Kidney (tissue), 14 donors: Measurements from ENCODE around the gene ZC3H13. TPM values are rescaled to one million over a fixed set of nuclear protein-coding genes. Genes with fewer than 3 reads are reported as not detected.

ENCODE experiments used
- DNase-seq, 5 donors: peaks; one replicate each; pipeline ENCODE4 v3.0.0-alpha.2; 2013 to 2020
- FAIRE-seq: peaks from 2 replicates; lab custom pipeline; 2012; peaks lifted over from hg19 to GRCh38; lab: Jason Lieb, UNC
- H3K27ac ChIP-seq, 2 donors: one replicate each; pipeline ENCODE4 v1.7.0; 2013; ENCODE audit warnings: low read depth in 2 of 2, low read length in 2 of 2, inconsistent platforms in 1 of 2
- H3K27me3 ChIP-seq: one replicate; pipeline ENCODE4 v1.7.1; 2013; ENCODE audit warnings: low read length, inconsistent platforms; ENCODE audit not compliant: control insufficient read depth, insufficient read depth
- H3K36me3 ChIP-seq, 3 donors: one replicate each; pipeline versions ENCODE4 v1.7.0 to v1.7.1; 2013; ENCODE audit warnings: low read length in 3 of 3, control low read depth in 1 of 3, inconsistent platforms in 1 of 3; ENCODE audit not compliant: insufficient read depth in 3 of 3, control insufficient read depth in 2 of 3
- H3K4me1 ChIP-seq, 3 donors: one replicate each; pipeline versions ENCODE4 v1.7.0 to v1.7.1; 2013; ENCODE audit warnings: low read length in 3 of 3, inconsistent platforms in 1 of 3, low read depth in 1 of 3; ENCODE audit not compliant: control insufficient read depth in 2 of 3, insufficient read depth in 2 of 3
- H3K4me3 ChIP-seq, 3 donors: one replicate each; pipeline versions ENCODE4 v1.7.0 to v1.8.1; 2013; ENCODE audit warnings: low read length in 3 of 3, control low read depth in 1 of 3, inconsistent platforms in 1 of 3
- H3K9ac ChIP-seq, 3 donors: one replicate each; pipeline versions ENCODE4 v1.7.0 to v1.7.1; 2013; ENCODE audit warnings: low read length in 3 of 3, control low read depth in 1 of 3, inconsistent platforms in 1 of 3
- H3K9me3 ChIP-seq, 3 donors: one replicate each; pipeline versions ENCODE4 v1.7.0 to v1.7.1; 2013; ENCODE audit warnings: low read length in 3 of 3, control low read depth in 1 of 3, inconsistent platforms in 1 of 3; ENCODE audit not compliant: control insufficient read depth in 2 of 3, insufficient read depth in 1 of 3
- intact Hi-C: fragments of 100-400 bp; cut with DNase I; formaldehyde crosslinking; loops from one replicate; pipeline ENCODE4 v1.11.1; 2022
- polyA plus RNA-seq: library from polyadenylated mRNA; stranded (reverse); fragments of 350-450 nt; fragmentation: Illumina TruSeq; extraction: RNeasy Lipid Tissue Mini Kit (QIAGEN cat#74804); gene quantifications from one replicate; pipeline ENCODE4 v1.2.3, GENCODE V29; 2014; ENCODE audit warnings: low read depth, low replicate concordance; ENCODE audit not compliant: insufficient read depth
- total RNA-seq: library from RNA; stranded (reverse); fragmentation: NEBNext Ultra II Directional; extraction: Animal tissue kit (Norgen Biotek cat#: 25700); gene quantifications from one replicate; pipeline ENCODE4 v1.2.1, GENCODE V29; 2021
- TF ChIP-seq, protein P1 (sequence below): IDR thresholded peaks from 3 replicates; pipeline ENCODE4 v1.5.1; 2012; ENCODE audit warnings: mild to moderate bottlenecking, moderate library complexity, borderline replicate concordance; ENCODE audit not compliant: insufficient read depth; ENCODE audit errors: extremely low read depth
- donor health status: control.
- donor health status: control.
- donor health status: control.
- donor health status: control.
- donor health status: control.
- donor health status: DM: yes; HTN: yes; CAD: no.
- donor health status: Normal renal cell carcinoma (clear cell type).

Gene ZC3H13
- total and polyA plus RNA-seq, 2 donors from 2014 or later: 6.4 to 53.1 TPM

DNA sequence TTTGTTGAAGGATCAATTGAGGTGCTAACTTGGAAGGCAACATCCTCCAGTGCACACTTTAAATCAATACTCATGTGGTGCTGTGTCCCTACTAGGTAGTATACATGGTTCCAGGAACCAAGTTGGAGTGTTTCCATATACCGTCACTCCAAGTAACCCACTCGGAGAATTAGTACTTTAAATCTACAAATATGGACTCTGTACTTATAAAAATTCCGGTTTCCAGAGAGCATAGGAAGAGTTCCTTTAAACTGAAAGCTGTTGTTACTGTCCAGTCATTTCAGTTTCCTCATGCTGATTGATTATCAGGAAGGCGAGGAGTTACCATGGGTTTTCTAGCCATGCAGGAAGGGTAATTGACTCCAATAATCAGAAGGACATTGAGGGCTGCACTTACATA is 45.1 kb upstream of the ZC3H13 start:
- H3K4me1 ChIP-seq: no peaks in the 10 kb centered on the region
- DNase-seq: no peak
- no peaks in the 10 kb centered on the region for H3K36me3 ChIP-seq
- no peaks in the 10 kb centered on the region for H3K9me3 ChIP-seq
- H3K27me3 ChIP-seq: no peaks in the 10 kb centered on the region
- no peak overlapping the region for H3K27ac ChIP-seq
- intact Hi-C loops: no loop called here
- TF ChIP-seq, protein P1, sequence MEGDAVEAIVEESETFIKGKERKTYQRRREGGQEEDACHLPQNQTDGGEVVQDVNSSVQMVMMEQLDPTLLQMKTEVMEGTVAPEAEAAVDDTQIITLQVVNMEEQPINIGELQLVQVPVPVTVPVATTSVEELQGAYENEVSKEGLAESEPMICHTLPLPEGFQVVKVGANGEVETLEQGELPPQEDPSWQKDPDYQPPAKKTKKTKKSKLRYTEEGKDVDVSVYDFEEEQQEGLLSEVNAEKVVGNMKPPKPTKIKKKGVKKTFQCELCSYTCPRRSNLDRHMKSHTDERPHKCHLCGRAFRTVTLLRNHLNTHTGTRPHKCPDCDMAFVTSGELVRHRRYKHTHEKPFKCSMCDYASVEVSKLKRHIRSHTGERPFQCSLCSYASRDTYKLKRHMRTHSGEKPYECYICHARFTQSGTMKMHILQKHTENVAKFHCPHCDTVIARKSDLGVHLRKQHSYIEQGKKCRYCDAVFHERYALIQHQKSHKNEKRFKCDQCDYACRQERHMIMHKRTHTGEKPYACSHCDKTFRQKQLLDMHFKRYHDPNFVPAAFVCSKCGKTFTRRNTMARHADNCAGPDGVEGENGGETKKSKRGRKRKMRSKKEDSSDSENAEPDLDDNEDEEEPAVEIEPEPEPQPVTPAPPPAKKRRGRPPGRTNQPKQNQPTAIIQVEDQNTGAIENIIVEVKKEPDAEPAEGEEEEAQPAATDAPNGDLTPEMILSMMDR: no peak
- H3K9ac ChIP-seq: no peak overlapping the region
- no peak overlapping the region for H3K4me3 ChIP-seq
- no peak for FAIRE-seq

DNA sequence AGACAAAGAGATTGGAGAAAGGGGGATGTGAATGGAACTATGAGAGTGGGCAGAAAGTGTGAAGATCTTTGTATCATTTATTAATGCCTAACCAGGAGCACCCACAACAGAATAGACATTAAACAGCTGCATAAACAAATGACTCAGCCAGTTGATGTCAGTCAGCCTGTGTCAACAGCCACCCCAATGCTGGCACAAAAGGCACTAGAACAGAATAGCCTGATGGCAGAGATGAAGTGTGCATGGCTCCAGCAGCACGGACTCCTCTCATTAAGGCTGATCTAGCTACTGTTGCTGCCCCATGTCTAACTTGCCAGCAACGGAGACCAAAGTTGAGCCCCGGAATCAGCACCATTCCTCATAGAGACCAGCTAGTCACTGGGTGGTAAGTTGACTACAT is 44.5 kb upstream of the ZC3H13 start:
- H3K9me3 ChIP-seq: no peaks in the 10 kb centered on the region
- no peaks in the 10 kb centered on the region for H3K36me3 ChIP-seq
- DNase-seq (no peak), FAIRE-seq (no peak)
- TF ChIP-seq, protein P1: no peak
- no peaks in the 10 kb centered on the region for H3K27me3 ChIP-seq
- H3K4me1 ChIP-seq: no peaks in the 10 kb centered on the region
- no peak overlapping the region for H3K9ac ChIP-seq
- intact Hi-C loops: no loop called here
- no peak overlapping the region for H3K4me3 ChIP-seq
- H3K27ac ChIP-seq: no peak overlapping the region

DNA sequence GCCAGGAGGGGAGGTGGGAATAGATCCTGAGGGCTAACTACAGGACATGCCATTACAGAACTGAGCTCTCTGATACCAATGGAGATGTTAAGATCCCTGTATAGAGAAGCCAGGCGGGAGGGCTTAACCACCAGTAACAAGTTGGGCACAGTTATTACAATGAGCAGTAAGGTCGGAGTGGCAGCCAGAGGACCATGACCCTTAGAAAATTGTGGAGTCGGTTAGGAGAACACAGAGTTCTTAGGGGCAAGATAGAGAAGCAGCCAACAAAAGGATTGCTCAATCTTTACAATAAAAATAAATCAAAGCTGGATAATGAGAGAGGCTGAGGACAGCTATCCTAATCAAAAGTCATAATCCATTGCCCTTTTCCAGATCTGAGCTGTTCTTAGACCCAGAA is 41.9 kb upstream of the ZC3H13 start:
- no peaks in the 10 kb centered on the region for H3K36me3 ChIP-seq
- no peak overlapping the region for H3K9ac ChIP-seq
- no peak overlapping the region for H3K4me3 ChIP-seq
- TF ChIP-seq, protein P1: no peak
- H3K27me3 ChIP-seq: no peaks in the 10 kb centered on the region
- H3K4me1 ChIP-seq: no peaks in the 10 kb centered on the region
- FAIRE-seq (no peak), DNase-seq (no peak)
- H3K9me3 ChIP-seq: no peaks in the 10 kb centered on the region
- intact Hi-C loops: no loop called here
- H3K27ac ChIP-seq: no peak overlapping the region
